H1 (cell line): ENCODE measurements around the gene CEP89. TPM values are rescaled to one million over a fixed set of nuclear protein-coding genes. Genes with fewer than 3 reads are reported as not detected.

Experiments
- CTCF ChIA-PET: fragments of 300-600 bp; sonication (Branson Sonifier 250); formaldehyde crosslinking; loops from one replicate; lab custom pipeline; 2021; ENCODE audit not compliant: partially characterized antibody; lab: Charles Lee
- POLR2A ChIA-PET: fragments of 300-600 bp; sonication (Branson Sonifier 250); formaldehyde crosslinking; loops from one replicate; lab custom pipeline; 2021; ENCODE audit warnings: inconsistent platforms; ENCODE audit not compliant: partially characterized antibody; lab: Charles Lee
- DNase-seq, 2 experiments: peaks; one replicate each; pipeline versions ENCODE4 v3.0.0 to v3.0.0-alpha.2; 2010 to 2022; ENCODE audit warnings: low spot score in 2 of 2, low read depth in 1 of 2, mixed read lengths in 1 of 2
- FAIRE-seq: peaks from 2 replicates; lab custom pipeline; 2011; peaks lifted over from hg19 to GRCh38; lab: Jason Lieb, UNC
- H2AFZ ChIP-seq: 2 replicates; pipeline ENCODE4 v1.8.1; 2012; ENCODE audit warnings: low read length, inconsistent platforms
- H2AK5ac ChIP-seq: 2 replicates; pipeline ENCODE4 v1.6.1; 2013; ENCODE audit warnings: low read depth, low read length
- H2BK120ac ChIP-seq: replicated peaks from 2 replicates; pipeline ENCODE3; 2013; ENCODE audit warnings: low read depth, low read length, inconsistent platforms
- H2BK12ac ChIP-seq: 2 replicates; pipeline ENCODE4 v1.6.1; 2013; ENCODE audit warnings: low read depth, low read length
- H2BK15ac ChIP-seq: 2 replicates; pipeline ENCODE4 v1.6.1; 2013; ENCODE audit warnings: low read length
- H2BK20ac ChIP-seq: 2 replicates; pipeline ENCODE4 v1.6.1; 2013; ENCODE audit warnings: low read length
- H2BK5ac ChIP-seq: 2 replicates; pipeline ENCODE4 v1.6.1; 2013; ENCODE audit warnings: low read depth, low read length
- H3K14ac ChIP-seq: 2 replicates; pipeline ENCODE4 v1.6.1; 2013; ENCODE audit warnings: inconsistent platforms; ENCODE audit not compliant: insufficient read length
- H3K18ac ChIP-seq: 2 replicates; pipeline ENCODE4 v1.6.1; 2013; ENCODE audit warnings: low read length; ENCODE audit errors: extremely low read depth
- H3K23ac ChIP-seq: 2 replicates; pipeline ENCODE4 v1.6.1; 2013; ENCODE audit warnings: inconsistent platforms; ENCODE audit not compliant: insufficient read length
- H3K23me2 ChIP-seq: 2 replicates; pipeline ENCODE4 v1.6.1; 2013; ENCODE audit warnings: low read depth, low read length
- H3K27ac ChIP-seq: 2 replicates; pipeline ENCODE4 v1.6.1; 2011; ENCODE audit warnings: low read depth, low read length, inconsistent platforms
- H3K27me3 ChIP-seq, 4 experiments: replicated peaks in 1 of 4; 1 replicate in 1 of 4; 2 replicates in 3 of 4; pipeline versions ENCODE4 v1.6.1 to v1.8.1; 2011 to 2013; ENCODE audit warnings: low read length in 3 of 4, mild to moderate bottlenecking in 3 of 4, inconsistent platforms in 2 of 4, mixed read lengths in 2 of 4, moderate library complexity in 1 of 4; ENCODE audit not compliant: control insufficient read depth in 3 of 4, insufficient read depth in 3 of 4; ENCODE audit errors: extremely low read depth in 1 of 4
- H3K36me3 ChIP-seq, 4 experiments: 2 replicates each; pipeline versions ENCODE4 v1.6.1 to v1.8.1; 2011 to 2013; ENCODE audit warnings: mild to moderate bottlenecking in 4 of 4, low read length in 3 of 4, moderate library complexity in 2 of 4, control low read depth in 1 of 4, inconsistent platforms in 1 of 4; ENCODE audit not compliant: insufficient read depth in 4 of 4, control insufficient read depth in 2 of 4
- H3K4ac ChIP-seq: replicated peaks from 2 replicates; pipeline ENCODE3; 2013; ENCODE audit warnings: low read length, low read depth, mixed read lengths, inconsistent platforms; ENCODE audit not compliant: insufficient read length
- H3K4me1 ChIP-seq, 4 experiments: replicated peaks in 1 of 4; 1 replicate in 1 of 4; 2 replicates in 3 of 4; pipeline versions ENCODE4 v1.6.1 to v1.8.1; 2011 to 2013; ENCODE audit warnings: low read length in 3 of 4, inconsistent platforms in 2 of 4, mixed read lengths in 1 of 4; ENCODE audit not compliant: insufficient read depth in 4 of 4, control insufficient read depth in 3 of 4
- H3K4me2 ChIP-seq, 2 experiments: 2 replicates each; pipeline versions ENCODE4 v1.6.1 to v1.8.1; 2011 to 2013; ENCODE audit warnings: low read depth in 2 of 2, low read length in 2 of 2, control low read depth in 1 of 2, inconsistent platforms in 1 of 2, mild to moderate bottlenecking in 1 of 2; ENCODE audit not compliant: insufficient read depth in 1 of 2
- H3K4me3 ChIP-seq, 4 experiments: fragments of 200-600, 300-600 bp in 1 of 4; sonication (generic), shearing (Covaris generic), sonication (Bioruptor Twin) in 1 of 4; 2 replicates each; pipeline versions ENCODE4 v1.5.1 to v1.8.1; 2011 to 2016; ENCODE audit warnings: low read length in 4 of 4, low read depth in 3 of 4, control low read depth in 2 of 4, inconsistent platforms in 2 of 4, mild to moderate bottlenecking in 2 of 4, mixed read lengths in 1 of 4, moderate library complexity in 1 of 4; ENCODE audit not compliant: insufficient read depth in 2 of 4; ENCODE audit errors: extremely low read depth in 1 of 4
- H3K56ac ChIP-seq: replicated peaks from 2 replicates; pipeline ENCODE3; 2013; ENCODE audit warnings: low read depth, mild to moderate bottlenecking, mixed read lengths, low read length, inconsistent platforms; ENCODE audit not compliant: insufficient read length
- H3K79me1 ChIP-seq: 2 replicates; pipeline ENCODE4 v1.6.1; 2013; ENCODE audit warnings: low read depth, low read length, control low read depth
- H3K79me2 ChIP-seq, 2 experiments: 2 replicates each; pipeline versions ENCODE4 v1.6.1 to v1.8.1; 2012 to 2013; ENCODE audit warnings: low read length in 2 of 2, mild to moderate bottlenecking in 2 of 2, inconsistent platforms in 1 of 2; ENCODE audit not compliant: insufficient read depth in 2 of 2, control insufficient read depth in 1 of 2
- H3K9ac ChIP-seq, 4 experiments: replicated peaks in 1 of 4; 1 replicate in 1 of 4; 2 replicates in 3 of 4; pipeline versions ENCODE4 v1.6.1 to v1.8.1; 2011 to 2013; ENCODE audit warnings: low read depth in 3 of 4, low read length in 3 of 4, control low read depth in 2 of 4, mild to moderate bottlenecking in 2 of 4, moderate library complexity in 2 of 4, inconsistent platforms in 1 of 4; ENCODE audit errors: extremely low read depth in 1 of 4
- H3K9me3 ChIP-seq, 2 experiments: 2 replicates each; pipeline versions ENCODE4 v1.6.1 to v1.8.1; 2012 to 2013; ENCODE audit warnings: mild to moderate bottlenecking in 2 of 2, moderate library complexity in 2 of 2, control low read depth in 1 of 2, inconsistent platforms in 1 of 2, low read depth in 1 of 2, low read length in 1 of 2, mixed read lengths in 1 of 2; ENCODE audit not compliant: insufficient read depth in 2 of 2
- H4K20me1 ChIP-seq, 2 experiments: replicated peaks in 1 of 2; 2 replicates each; pipeline versions ENCODE3 to v1.8.1; 2011 to 2013; ENCODE audit warnings: inconsistent platforms in 2 of 2, low read length in 2 of 2, mild to moderate bottlenecking in 1 of 2; ENCODE audit not compliant: insufficient read depth in 2 of 2, control insufficient read depth in 1 of 2
- H4K5ac ChIP-seq: 2 replicates; pipeline ENCODE4 v1.6.1; 2013; ENCODE audit warnings: low read length, low read depth, mixed read lengths, inconsistent platforms; ENCODE audit not compliant: insufficient read length
- H4K8ac ChIP-seq: 2 replicates; pipeline ENCODE4 v1.8.0; 2013; ENCODE audit warnings: mild to moderate bottlenecking, moderate library complexity, low read length, inconsistent platforms; ENCODE audit not compliant: insufficient read depth; ENCODE audit errors: extremely low read depth
- H4K91ac ChIP-seq: replicated peaks from 2 replicates; pipeline ENCODE3; 2013; ENCODE audit warnings: low read length, mixed read lengths, inconsistent platforms; ENCODE audit not compliant: insufficient read length
- GABPA ChIP-seq: IDR thresholded peaks from 2 replicates; pipeline ENCODE4 v1.6.1; 2011; ENCODE audit warnings: mild to moderate bottlenecking, low read length, moderate library complexity, borderline replicate concordance; ENCODE audit not compliant: insufficient read depth
- KDM1A ChIP-seq: fragments of 200-600, 300-600 bp; sonication (generic); IDR thresholded peaks from 2 replicates; pipeline ENCODE4 v1.7.1; 2016; ENCODE audit warnings: mild to moderate bottlenecking, low read length, borderline replicate concordance
- KDM4A ChIP-seq: IDR thresholded peaks from one replicate; pipeline ENCODE4 v1.7.1; 2012; ENCODE audit warnings: low read depth, mild to moderate bottlenecking, moderate library complexity, low read length, inconsistent platforms; ENCODE audit not compliant: severe bottlenecking
- MAX ChIP-seq: IDR thresholded peaks from 2 replicates; pipeline ENCODE4 v1.6.1; 2012; ENCODE audit warnings: inconsistent platforms
- USF2 ChIP-seq: IDR thresholded peaks from 2 replicates; pipeline ENCODE4 v1.6.1; 2011; ENCODE audit warnings: low read length, improper control_type of control experiment
- WGBS, 2 experiments: shearing (Covaris generic) in 1 of 2; methylation state at CpG; one replicate each; pipeline versions ENCODE4 v1.1.6 to v1.1.7; 2013 to 2015; ENCODE audit warnings: low lambda C conversion rate in 2 of 2, mixed read lengths in 2 of 2, inconsistent platforms in 1 of 2, low coverage in 1 of 2, missing lambda C conversion rate in 1 of 2; ENCODE audit not compliant: insufficient replicate concordance in 2 of 2, insufficient coverage in 1 of 2, insufficient read length in 1 of 2; ENCODE audit errors: extremely low coverage in 1 of 2, missing lambda C conversion rate in 1 of 2; 5-methylcytosine and 5-hydroxymethylcytosine counted together
- polyA plus RNA-seq, 7 experiments: library from polyadenylated mRNA; depleted of rRNA in 3 of 7; stranded (reverse) in 5 of 7; unstranded in 2 of 7; fragments of >200 nt in 5 of 7; fragments of 200-250 nt in 2 of 7; gene quantifications; 1 replicate in 5 of 7; 2 replicates in 1 of 7; 4 replicates in 1 of 7; pipeline versions ENCODE4 v1.2.1 to v1.2.3, GENCODE V29; 2011 to 2013; ENCODE audit warnings: missing spikeins in 2 of 7, mixed read lengths in 2 of 7
- total RNA-seq: library from RNA; stranded (reverse); fragmentation: NEBNext Ultra II Directional; extraction: Animal tissue kit (Norgen Biotek cat#: 25700); gene quantifications from 2 replicates; pipeline ENCODE4 v1.2.1, GENCODE V29; 2021

The CEP89 gene
- total and polyA plus RNA-seq, 2 of the 8 experiments (the other 6 are each of a cell fraction or from before 2014, with no cell fraction given), result 23.0 to 23.6 TPM

GRCh38 chr19:32910094-32910493 lies 61.7 kb downstream of the CEP89 start:
- Histone ChIP-seq H3K56ac (no peak overlapping the region), H3K9ac (no peak overlapping the region), H4K8ac (no peak overlapping the region), H2AFZ (no peak overlapping the region), H4K91ac (no peak overlapping the region), H2AK5ac (no peak overlapping the region), H3K4me1 (no peaks in the 10 kb centered on the region), H2BK5ac (no peak overlapping the region), H2BK120ac (no peak overlapping the region), H3K14ac (no peak overlapping the region), H2BK15ac (no peak overlapping the region), H3K27me3 (no peaks in the 10 kb centered on the region), H3K36me3 (peaks cover 0 to 6% (median 0%) of the 10 kb centered on the region in 4 experiments; a peak in 2 of 8 replicates), H3K79me1 (no peaks in the 10 kb centered on the region), H3K79me2 (no peaks in the 10 kb centered on the region), H3K23ac (no peak overlapping the region), H3K4me2 (no peak overlapping the region), H3K9me3 (0 out of 4 replicates have a peak, but pooled peaks cover 0 to 3% of the 10 kb centered on the region in 2 experiments), H4K5ac (no peak overlapping the region), H3K4me3 (no peak overlapping the region), H3K23me2 (no peaks in the 10 kb centered on the region), H3K27ac (no peak overlapping the region), H2BK12ac (no peak overlapping the region), H2BK20ac (no peak overlapping the region), H3K4ac (no peak overlapping the region), H3K18ac (no peak overlapping the region), H4K20me1 (no peaks in the 10 kb centered on the region)
- FAIRE-seq (no peak), DNase-seq (no peak)
- 92% methylated on average over 3 of the region's 5 CpGs; no CpG with 5 or more reads in 1 of the 2 experiments for WGBS, 2 experiments
- CTCF ChIA-PET, result interaction anchor here (0.7 to 1.0 kb wide), 2 partner anchors 52 to 254 kb away, joined by 3 to 4 read pairs; no protein-coding TSS in a partner anchor
- POLR2A ChIA-PET, result no interaction called here
- TF ChIP-seq KDM1A (no peak), USF2 (no peak), KDM4A (no peak), GABPA (no peak), MAX (no peak)
